Upper lobe of left lung (tissue), 4 donors: ENCODE data around the gene PYROXD2.

Experiments
- CTCF ChIP-seq, 6 experiments: fragments of 450-650 bp in 4 of 6; fragments of 200-600 bp in 2 of 6; sonication (generic) in 2 of 6; IDR thresholded peaks; one replicate each; pipeline ENCODE4 v1.5.1; 2016 to 2019; ENCODE audit warnings: antibody characterized with exemption in 6 of 6
- EP300 ChIP-seq, 4 donors: sonication (generic); formaldehyde crosslinking; IDR thresholded peaks; one replicate each; pipeline ENCODE4 v1.5.1; 2017; ENCODE audit warnings: antibody characterized with exemption in 4 of 4, control low read depth in 2 of 4
- POLR2A ChIP-seq, 4 donors: fragments of 450-650 bp; IDR thresholded peaks; one replicate each; pipeline ENCODE4 v1.5.1; 2016 to 2017; ENCODE audit warnings: antibody characterized with exemption in 4 of 4, mild to moderate bottlenecking in 2 of 4

GRCh38 chr10:98433371-98433770, 18.4 kb upstream of the PYROXD2 start:
- TF ChIP-seq POLR2A (IDR thresholded peaks at IDR 0.05) (no peak), CTCF (IDR thresholded peaks at IDR 0.05) (no peak), EP300 (IDR thresholded peaks at IDR 0.05) (no peak)
